GM18909 (cell line): ENCODE measurements around the gene UTRN.

Experiments used
- ATAC-seq: cut with Tn5 transposase; IDR thresholded peaks from one replicate; pipeline ENCODE4 v1.9.1; 2021; ENCODE audit warnings: mild to moderate bottlenecking; ENCODE audit not compliant: unreplicated experiment, poor library complexity

The UTRN gene

DNA sequence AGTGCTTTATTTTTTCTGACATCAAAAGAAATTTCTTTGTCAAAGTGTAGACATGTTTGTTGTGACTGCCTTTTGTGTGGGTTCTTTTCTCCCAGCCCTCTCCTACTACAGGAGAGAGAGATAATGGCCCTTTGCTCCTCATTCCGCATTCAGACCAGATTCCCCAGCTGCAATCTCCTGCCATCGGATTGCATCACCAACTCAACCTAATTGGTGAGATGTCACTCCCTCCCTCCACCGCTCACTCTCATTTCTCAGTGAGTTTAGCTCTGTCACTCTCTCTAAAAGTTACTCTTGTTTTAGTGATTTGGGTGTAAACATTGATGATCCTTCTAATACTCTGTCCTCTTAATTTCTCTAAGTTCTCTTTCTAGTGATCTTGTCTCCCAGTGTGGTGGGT, 22.7 kb downstream of the UTRN start:
- no peak for ATAC-seq

DNA sequence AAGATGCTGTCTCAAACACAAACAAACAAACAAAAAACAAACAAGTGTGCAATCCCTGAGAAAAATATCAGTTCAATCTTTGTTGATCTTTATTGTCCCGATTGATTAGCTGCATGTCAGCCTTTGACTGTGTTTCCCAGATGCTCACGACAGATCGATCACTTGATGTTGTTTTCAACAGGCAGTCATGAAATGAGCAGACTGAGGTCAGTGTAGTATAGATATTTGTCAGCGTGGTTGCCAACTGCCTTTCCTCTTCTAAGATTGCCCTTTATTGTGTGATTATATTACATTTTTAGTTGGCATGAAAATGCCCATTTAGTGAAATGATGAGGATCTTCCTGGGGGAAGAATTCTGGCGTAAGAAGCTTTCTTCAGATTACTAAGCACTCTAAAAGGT, 25.6 kb downstream of the UTRN start:
- ATAC-seq = peak; percentile 60

DNA sequence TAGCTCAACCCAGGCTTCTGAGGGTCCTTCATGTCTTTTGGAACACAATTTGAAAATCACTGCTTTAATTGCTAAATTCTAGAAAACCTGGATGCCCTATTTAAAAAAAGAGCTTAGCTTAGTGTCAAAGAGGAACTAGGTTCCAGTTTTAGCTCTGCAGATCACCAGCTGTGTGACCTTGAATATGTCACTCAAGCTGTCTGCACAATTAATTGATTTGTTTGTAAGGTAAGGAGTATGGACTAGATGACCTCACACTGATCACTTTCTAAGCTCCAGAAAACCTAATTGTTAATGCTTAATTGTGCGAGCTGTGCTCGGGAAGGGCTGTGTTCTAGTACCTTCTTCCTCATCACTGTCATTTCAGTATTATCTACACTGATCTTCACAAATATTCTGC, 26.2 kb downstream of the UTRN start:
- peak; percentile 45 for ATAC-seq

DNA sequence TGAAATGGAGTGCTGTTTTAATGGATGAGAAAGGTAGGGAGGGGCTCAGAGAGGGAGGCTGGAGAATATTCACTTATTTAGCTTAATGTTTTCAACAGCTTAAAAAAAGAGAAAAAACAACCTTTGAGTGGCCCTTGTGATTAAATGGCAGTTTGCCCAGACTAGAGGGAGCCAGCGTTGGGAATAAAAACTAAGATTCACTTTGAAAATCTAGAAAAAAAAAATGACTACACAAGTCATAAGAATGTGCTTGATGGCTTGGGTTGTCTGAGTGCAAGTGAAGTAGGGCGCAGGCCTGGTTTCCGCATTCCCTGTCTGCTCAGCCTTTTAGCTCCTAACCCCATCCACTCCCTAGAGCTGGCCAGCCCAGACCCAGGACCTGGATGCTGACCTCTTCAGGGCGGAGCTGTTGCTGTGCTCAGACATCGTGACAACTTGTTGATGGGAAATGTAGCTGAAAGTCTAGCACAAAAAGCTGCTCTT, 28.9 kb downstream of the UTRN start:
- ATAC-seq = no peak

DNA sequence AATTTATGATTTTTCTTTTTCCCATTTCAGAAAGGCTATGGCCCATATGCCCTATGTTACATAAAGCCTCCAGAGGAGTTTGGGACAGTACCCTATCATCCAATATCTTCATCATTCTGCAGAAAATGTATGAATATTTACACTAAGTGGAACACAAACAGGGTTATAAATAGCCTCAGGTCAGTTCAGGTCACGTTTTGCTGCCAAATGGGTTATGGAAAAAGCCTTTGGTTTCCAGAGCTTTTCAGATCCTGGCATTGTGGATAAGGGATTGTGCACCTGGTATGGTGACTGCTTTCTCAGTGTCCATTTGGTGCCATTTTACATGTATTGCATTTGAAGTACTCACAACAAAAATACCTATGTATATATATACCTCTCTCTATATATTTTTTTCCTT, 29.4 kb downstream of the UTRN start:
- ATAC-seq = no peak

DNA sequence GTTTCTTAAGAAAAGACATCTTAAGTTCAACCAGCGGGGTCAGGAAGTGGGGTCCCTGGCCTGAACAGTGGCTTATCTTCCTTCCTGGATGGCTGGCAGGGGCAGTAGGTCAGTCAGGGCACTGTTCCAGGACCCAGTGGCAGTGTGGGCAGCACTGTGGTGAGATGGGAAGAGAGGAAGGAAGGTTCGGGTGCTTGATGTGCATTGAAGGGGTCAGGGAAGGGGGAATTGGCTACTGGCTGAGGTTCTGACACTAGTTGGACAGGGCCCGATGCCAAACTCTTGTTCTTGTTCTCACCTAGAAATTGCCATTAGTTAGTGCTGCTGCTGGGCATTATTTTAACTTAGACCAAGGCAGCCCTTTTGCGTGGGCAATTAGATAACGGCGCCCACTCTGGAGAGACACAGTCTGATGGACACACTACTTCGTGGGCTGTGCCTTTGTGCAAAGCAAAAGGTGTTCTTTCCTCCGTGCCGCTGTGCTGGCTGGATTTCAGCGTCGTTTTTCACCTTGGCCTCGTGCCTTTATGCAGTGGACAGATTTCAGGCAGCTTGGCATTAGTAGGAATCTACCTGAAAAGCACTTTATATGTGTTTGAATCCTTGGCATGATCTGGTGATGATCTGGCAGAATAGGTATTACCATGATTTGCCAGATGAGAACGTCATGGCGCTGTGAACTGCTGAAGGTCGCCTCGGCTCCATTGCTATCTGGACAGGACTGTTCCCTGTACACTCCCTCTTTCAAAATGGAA, 30.3 kb downstream of the UTRN start:
- no peak for ATAC-seq

DNA sequence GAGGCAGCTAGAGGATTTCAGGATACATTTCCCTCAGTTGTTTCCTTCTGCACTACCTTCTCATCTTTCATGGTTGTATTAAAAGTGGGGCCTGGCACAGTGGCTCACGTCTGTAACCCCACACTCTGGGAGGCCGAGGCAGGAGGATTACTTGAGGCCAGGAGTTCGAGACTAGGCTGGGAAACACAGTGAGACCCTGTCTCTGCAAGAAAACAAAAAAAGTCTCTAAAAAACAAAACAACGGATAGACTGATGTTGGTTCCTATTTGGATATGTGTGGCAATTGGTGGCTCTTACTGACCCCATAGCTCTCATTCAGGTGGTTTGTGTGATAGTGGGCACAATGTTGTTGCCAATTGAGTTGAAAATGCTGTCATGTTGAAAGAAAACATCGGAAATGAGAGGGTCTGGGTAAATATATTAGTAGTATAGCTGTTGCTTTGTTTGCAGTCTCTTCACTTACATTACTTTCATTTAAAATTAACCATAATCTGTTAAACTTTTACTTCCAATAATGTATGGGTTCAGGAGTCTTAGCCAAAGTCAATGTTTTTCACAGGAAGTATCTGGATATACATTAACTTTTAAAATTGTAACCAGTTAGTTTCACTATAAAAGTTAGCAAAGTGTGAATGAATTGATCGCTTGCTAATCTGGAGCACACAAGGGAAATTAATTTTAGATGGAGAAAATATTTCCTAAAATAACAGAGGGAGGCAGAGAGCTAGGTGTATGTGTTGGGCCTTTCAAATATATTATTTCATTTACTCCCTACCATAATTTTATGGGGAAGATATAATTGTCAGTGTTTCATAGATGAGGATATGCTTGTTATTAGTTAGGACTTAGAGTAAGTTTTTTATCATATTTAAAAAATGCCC, 31.1 kb downstream of the UTRN start:
- peak; percentile 83 for ATAC-seq

DNA sequence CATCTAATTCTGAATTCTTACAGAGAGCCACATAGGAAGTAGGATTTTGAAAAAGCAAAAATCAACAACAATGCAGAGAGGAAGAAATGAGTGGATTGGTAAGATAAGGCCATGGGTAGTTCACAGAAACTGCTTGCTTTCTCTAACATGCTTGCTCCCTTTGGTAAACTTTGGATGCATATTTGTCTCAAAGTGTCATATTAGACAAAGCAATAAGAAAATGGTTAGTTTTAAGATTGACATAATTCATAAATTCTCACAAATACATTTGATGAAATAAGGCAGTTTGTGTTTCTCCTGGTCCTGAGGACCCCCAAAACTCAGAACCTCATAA, 31.7 kb downstream of the UTRN start:
- peak; percentile 25 for ATAC-seq

DNA sequence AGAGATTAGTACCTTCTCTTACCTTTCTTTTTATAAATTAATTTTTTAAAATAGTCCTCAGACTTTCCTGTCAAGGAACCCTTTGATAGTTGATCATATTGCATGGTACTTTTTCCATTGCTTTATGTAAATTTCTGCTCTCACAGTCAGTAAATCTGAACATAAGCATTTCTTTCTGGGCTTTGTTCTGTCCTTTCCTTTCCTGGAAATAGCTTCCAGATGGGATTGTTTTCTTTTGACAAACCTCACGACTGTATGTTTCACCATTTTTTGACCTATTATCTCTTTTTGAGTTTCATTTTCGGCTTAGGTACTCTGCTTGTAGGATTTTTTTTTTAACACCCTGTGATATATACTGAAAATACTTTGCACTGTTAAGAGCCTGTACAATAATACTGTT, 32.6 kb downstream of the UTRN start:
- no peak for ATAC-seq

DNA sequence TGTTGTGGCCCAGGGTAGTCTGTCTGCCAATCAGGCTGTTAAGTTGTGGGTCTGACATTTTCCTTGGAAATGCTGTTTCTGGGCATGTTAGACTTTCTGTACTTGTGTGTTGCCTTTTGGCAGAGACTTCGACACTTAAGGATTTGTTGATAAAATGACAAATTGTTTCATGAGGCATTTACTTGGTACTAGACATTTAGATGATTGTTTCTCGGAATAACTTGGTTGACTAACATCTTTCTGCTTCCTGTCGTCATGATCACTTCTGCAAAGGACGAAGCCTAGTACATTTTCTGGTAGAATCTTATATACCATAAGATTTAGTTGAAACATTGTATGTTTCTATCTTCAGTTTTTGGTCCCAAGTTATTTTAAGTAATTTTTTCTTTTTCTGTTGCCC, 34.1 kb downstream of the UTRN start:
- ATAC-seq = no peak

DNA sequence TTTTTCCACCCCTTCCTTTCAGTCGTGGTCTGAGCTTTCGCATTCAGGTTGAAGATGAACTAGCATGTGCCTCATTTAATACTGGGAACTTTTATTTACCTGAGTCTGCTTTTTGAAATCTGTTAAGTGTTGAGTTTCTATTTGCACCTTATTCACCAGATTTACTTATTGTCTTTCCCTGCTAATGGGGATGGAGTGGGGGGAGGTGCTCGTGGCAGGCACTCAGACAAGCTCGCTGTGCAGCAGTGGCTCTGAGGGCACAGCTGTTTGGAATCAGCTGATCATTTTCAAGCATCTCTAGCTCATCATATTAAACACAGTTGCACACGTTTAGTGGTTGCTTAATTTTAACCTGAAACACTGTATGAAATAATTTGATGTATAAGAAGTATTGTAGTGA, 35.6 kb downstream of the UTRN start:
- no peak for ATAC-seq

DNA sequence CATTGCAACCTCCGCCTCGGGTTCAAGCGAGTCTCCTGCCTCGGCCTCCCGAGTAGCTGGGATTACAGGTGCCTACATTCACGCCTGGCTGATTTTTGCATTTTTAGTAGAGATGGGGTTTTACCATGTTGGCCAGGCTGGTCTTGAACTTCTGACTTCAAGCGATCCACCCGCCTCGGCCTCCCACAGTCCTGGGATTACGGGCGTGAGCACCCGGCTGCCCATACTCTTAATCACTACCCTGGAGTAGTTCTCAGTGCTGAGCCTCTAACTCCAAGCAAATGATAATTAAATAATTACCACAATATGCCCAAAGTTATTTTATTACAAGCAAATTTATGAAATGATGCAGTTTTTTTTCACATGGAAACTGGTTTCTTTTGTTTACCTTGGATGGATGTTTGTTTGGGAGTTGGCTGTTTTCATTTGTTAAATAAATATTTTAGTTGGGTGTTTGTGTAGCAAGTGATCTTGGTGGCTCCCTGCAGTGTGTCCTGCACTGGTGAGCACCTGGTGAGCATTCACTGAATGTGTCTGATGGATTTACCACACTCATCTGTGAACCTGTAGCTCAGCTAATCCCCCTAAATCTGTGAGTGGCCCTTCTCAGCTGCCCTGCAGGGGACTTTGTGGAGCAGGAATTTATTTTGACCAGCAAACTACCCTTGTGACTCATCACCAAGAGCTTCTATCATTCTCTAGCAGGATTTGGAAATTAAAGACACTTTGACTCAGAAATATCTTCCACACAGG, 36.9 kb downstream of the UTRN start:
- ATAC-seq = no peak

DNA sequence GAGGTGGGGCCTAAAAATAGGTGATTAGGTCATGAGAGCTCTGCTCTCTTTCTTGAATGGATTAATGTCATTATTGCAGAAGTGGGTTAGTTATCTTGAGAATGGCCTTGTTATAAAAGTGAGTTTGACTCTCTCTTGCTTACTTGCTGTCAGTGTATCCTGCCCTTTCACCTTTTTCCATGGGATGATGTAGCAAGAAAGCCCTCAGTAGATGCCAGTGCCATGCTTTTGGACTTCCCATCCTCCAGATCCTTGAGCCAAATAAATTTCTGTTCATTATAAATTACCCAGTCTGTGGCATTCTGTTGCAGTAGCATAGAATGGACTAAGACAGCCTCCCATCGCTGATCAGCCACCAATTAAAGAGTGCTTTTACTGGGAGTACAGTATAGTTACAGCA, 40.1 kb downstream of the UTRN start:
- ATAC-seq = no peak

DNA sequence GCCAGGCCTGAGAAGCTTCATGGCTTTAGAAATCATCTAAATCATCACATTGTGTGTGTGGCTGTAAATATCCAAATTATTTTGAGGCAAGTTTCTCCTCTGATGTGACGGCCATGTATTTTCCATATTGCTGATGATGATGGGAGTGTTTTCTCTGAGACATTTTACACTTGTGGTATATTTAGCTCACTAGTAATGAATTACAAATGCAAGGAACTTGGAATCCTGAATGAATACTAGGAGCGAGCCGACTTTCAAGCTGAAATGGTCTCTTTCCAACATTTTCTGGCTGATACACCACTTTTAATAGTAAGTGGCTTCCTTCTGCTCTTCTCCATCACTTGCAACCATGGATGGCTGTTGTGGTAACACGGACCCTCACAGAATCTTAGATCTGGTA, 41.3 kb downstream of the UTRN start:
- no peak for ATAC-seq

DNA sequence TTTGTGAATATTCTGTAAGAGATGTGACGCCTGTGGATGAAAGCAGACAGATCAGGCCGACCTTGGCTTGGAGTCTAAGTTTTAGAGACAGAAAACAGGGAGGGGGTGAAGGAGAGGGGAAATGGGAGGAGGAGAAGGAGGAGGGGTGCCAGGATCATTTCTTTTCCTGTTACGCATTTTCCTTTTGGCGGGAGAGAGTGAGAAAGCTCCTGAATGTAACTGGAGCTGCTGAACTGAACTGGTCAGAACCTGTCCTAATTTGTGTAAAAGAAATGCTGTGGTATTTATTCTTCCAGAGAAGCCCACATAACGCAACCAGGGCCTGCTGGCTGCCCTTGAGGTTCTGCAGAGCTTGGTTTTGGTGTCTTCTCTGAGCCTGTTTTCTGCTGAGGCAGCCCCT, 41.9 kb downstream of the UTRN start:
- ATAC-seq = no peak

DNA sequence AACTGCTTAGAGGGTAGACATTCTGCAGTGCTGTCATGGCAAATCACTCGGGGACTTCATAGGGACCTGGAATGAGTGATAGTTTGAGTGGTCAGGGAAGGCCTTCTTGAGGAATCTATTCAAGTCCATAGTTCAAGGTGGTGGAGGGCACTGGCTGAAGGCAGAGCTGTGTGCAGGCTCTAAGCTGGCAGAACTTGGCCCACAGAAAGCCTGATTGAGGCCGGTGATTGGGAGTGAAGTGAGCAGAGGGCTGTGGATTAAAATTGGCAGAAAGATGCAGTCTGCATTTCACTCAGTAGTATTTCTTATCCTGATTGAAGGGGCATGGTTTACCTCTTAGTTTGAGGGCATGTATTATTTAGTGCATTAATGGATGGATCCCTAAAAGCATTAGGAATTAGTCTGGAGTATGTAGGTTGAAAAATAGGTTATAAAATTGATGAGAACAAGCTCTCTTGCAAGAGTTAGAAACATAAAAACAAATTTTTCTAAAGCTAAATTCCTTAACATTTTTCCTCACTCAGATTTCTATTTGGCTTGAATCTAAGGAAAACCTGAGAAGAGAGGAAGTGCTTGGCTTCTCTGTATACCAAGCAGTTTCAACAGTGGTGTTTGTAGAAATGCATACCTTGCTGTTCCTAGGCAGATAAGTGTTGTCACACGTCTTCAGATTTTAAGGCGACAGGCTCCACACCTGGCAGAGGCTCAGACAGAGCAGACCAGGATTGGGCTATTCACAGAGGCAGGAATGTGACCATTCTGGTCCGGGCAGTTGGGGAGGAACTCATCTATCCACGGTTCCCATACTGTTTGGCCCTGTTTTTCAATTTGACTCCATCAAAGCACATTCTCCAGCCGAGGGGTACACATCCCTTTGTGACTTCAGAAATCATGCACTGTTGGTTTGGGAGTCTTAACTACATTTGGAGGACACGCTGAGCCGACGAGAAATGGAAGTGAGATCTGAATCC, 45.2 kb downstream of the UTRN start:
- no peak for ATAC-seq

DNA sequence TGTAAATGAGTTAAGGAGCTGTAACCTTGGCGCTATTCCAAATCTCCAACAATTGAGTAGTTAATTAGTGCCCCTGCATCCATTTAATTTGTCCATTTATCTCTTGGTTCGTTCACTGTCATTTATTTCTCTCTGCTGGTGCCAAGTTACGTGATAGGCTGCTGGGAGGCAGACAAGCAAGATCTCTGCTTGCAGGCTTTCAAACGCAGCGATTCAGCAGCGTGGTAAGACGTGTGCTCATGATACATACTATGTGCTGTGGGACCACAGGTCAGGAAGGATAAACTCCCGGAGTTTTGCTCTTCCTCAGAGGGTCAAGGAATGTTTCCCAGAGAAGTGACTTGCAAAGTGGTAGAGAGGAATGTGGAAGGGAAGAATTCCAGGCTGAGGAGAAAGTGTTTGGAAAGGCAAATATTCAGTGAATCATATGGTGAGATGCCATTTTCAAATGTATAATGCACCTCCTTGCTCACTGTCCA, 46.4 kb downstream of the UTRN start:
- no peak for ATAC-seq

DNA sequence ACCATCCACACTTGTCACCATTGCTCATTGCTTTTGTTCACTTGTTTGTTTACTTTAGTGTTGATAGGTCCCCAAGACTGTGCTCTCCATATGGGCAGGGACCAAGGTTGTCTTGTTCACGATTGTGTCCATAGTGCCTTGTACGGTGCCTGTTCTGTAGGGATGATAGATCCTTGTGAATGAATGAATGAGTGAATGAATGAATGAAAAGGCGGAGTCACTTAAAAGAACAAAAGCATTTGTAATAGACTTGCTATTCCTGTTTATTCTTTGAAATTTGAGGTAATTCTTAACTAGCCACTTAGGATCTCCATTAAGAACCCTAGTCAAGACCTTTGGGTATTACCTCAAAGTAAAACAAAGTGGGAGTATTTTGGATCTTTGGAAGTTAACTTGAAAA, 47.0 kb downstream of the UTRN start:
- ATAC-seq = no peak

DNA sequence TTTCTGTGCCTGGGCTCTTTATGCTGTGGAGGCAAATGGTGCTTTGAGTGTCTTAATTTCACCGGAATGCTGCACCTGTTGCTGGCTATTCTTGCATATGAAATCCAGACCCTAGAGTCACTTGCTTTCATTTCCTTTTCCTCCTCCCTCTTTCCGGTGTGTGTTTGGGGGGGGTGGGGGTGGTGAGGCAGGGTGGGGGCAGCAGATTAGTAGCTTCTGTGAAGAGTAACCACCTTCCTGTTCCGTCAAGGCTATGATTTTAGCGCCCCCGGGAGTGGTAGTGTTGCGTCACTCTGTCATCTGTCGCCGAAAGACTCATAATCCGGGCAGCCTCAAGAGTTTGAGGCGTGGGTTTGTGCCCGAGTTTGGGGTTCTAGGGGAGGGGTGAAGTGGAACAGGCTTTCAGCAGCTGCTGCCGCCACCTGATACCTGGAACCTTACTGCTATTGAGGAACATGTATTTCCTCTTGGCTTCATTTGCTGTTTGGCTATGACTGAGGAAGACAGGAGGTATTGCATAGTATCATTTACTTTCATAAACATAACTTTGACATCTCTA, 49.1 kb downstream of the UTRN start:
- peak; percentile 77 for ATAC-seq
